Astrocyte of the spinal cord (primary cell): ENCODE results near the gene GPBAR1.
"Not testable (repeated sequence)": the region's sequence is repeated elsewhere in the genome, so short reads cannot be mapped to it uniquely, and the experiment has no call there.

Experiments used
- DNase-seq: peaks from one replicate; pipeline ENCODE4 v3.0.0; 2011; ENCODE audit warnings: low read depth, low spot score
- H3K4me3 ChIP-seq: 2 replicates; pipeline ENCODE4 v1.5.1; 2011; ENCODE audit warnings: low read depth, mild to moderate bottlenecking, low read length, moderate library complexity
- CTCF ChIP-seq: IDR thresholded peaks from 2 replicates; pipeline ENCODE4 v1.5.1; 2012; ENCODE audit warnings: low read depth, mild to moderate bottlenecking, low read length, inconsistent platforms
- in situ Hi-C: cut with HindIII; loops from 2 replicates; pipeline ENCODE4 v1.10.0; 2017; ENCODE audit warnings: low sequenced_read_pairs

The GPBAR1 gene

GRCh38 chr2:218305383-218305782, 44.6 kb downstream of the GPBAR1 start:
- in situ Hi-C loops = no loop called here
- no peak for DNase-seq

GRCh38 chr2:218306184-218306920, 45.5 kb downstream of the GPBAR1 start:
- no peak for TF ChIP-seq CTCF
- in situ Hi-C loops = no loop called here
- H3K4me3 ChIP-seq = no peak overlapping the region
- no peak for DNase-seq

More at GRCh38 chr2:218305383-218305782, 44.6 kb downstream of the GPBAR1 start:
- no peak overlapping the region for H3K4me3 ChIP-seq
- TF ChIP-seq CTCF = no peak

GRCh38 chr2:218307415-218308090, 46.7 kb downstream of the GPBAR1 start:
- no peak for TF ChIP-seq CTCF
- DNase-seq = no peak
- no peak overlapping the region for H3K4me3 ChIP-seq
- in situ Hi-C loops = no loop called here

GRCh38 chr2:218310853-218311540, 50.2 kb downstream of the GPBAR1 start:
- TF ChIP-seq CTCF = no peak
- H3K4me3 ChIP-seq = no peak overlapping the region
- no peak for DNase-seq
- in situ Hi-C loops = no loop called here

GRCh38 chr2:218311541-218312266, 50.9 kb downstream of the GPBAR1 start:
- DNase-seq, in situ Hi-C loops: not testable (repeated sequence)

GRCh38 chr2:218312267-218312756, 51.5 kb downstream of the GPBAR1 start:
- H3K4me3 ChIP-seq = no peak overlapping the region
- TF ChIP-seq CTCF = no peak
- no peak for DNase-seq
- in situ Hi-C loops = no loop called here

More at GRCh38 chr2:218311541-218312266, 50.9 kb downstream of the GPBAR1 start:
- not testable (repeated sequence) for H3K4me3 ChIP-seq
